H9 (cell line): Measurements from ENCODE around the gene NUDT14. TPM values are rescaled to one million over a fixed set of nuclear protein-coding genes. Genes with fewer than 3 reads are reported as not detected.
A peak's percentile ranks its signal among the peaks of the same experiment; 100 is the strongest.

Source experiments
- DNase-seq: peaks from one replicate; pipeline ENCODE4 v3.0.0-alpha.2; 2017
- H2AFZ ChIP-seq: one replicate; pipeline ENCODE4 v1.6.1; 2013; ENCODE audit warnings: mild to moderate bottlenecking, low read length, control low read depth, moderate library complexity
- H2AK5ac ChIP-seq: 2 replicates; pipeline ENCODE4 v1.6.1; 2013; ENCODE audit warnings: low read length, control low read depth, mixed read lengths; ENCODE audit not compliant: insufficient read length
- H2BK120ac ChIP-seq: one replicate; pipeline ENCODE4 v1.6.1; 2013; ENCODE audit warnings: low read depth, mild to moderate bottlenecking, low read length, control low read depth, inconsistent platforms; ENCODE audit not compliant: poor library complexity, severe bottlenecking
- H2BK12ac ChIP-seq: 2 replicates; pipeline ENCODE4 v1.6.1; 2013; ENCODE audit warnings: low read length, control low read depth, mixed read lengths, low read depth; ENCODE audit not compliant: insufficient read length
- H2BK15ac ChIP-seq: 2 replicates; pipeline ENCODE4 v1.6.1; 2013; ENCODE audit warnings: low read depth, low read length, control low read depth
- H2BK20ac ChIP-seq: one replicate; pipeline ENCODE4 v1.6.1; 2013; ENCODE audit warnings: low read depth, mild to moderate bottlenecking, low read length, control low read depth, inconsistent platforms; ENCODE audit not compliant: poor library complexity, severe bottlenecking
- H2BK5ac ChIP-seq: 2 replicates; pipeline ENCODE4 v1.6.1; 2013; ENCODE audit warnings: low read length, control low read depth, mixed read lengths; ENCODE audit not compliant: insufficient read length
- H3K14ac ChIP-seq: 2 replicates; pipeline ENCODE4 v1.6.1; 2013; ENCODE audit warnings: low read length, control low read depth; ENCODE audit not compliant: insufficient read depth
- H3K18ac ChIP-seq: 2 replicates; pipeline ENCODE4 v1.6.1; 2013; ENCODE audit warnings: low read depth, mild to moderate bottlenecking, mixed read lengths, low read length, control low read depth; ENCODE audit not compliant: insufficient read length
- H3K23ac ChIP-seq: 2 replicates; pipeline ENCODE4 v1.6.1; 2013; ENCODE audit warnings: low read length, control low read depth, mixed read lengths, low read depth; ENCODE audit not compliant: insufficient read length
- H3K23me2 ChIP-seq: 2 replicates; pipeline ENCODE4 v1.6.1; 2013; ENCODE audit warnings: low read depth, mild to moderate bottlenecking, mixed read lengths, low read length, control low read depth; ENCODE audit not compliant: insufficient read length, poor library complexity, severe bottlenecking
- H3K27ac ChIP-seq: 2 replicates; pipeline ENCODE4 v1.5.1; 2013; ENCODE audit warnings: low read length, control low read depth, mixed read lengths, low read depth; ENCODE audit not compliant: insufficient read length
- H3K27me3 ChIP-seq: 2 replicates; pipeline ENCODE4 v1.6.1; 2013; ENCODE audit warnings: low read length, control low read depth, inconsistent platforms; ENCODE audit not compliant: insufficient read depth
- H3K4ac ChIP-seq: 2 replicates; pipeline ENCODE4 v1.6.1; 2013; ENCODE audit warnings: low read depth, mild to moderate bottlenecking, control low read depth, inconsistent platforms, low read length, moderate library complexity
- H3K4me1 ChIP-seq: 2 replicates; pipeline ENCODE4 v1.6.1; 2013; ENCODE audit warnings: low read length, control low read depth, inconsistent platforms; ENCODE audit not compliant: insufficient read depth
- H3K4me2 ChIP-seq: 2 replicates; pipeline ENCODE4 v1.6.1; 2013; ENCODE audit warnings: low read length, control low read depth, mixed read lengths; ENCODE audit not compliant: insufficient read length, insufficient read depth
- H3K56ac ChIP-seq: 2 replicates; pipeline ENCODE4 v1.6.1; 2013; ENCODE audit warnings: low read depth, mild to moderate bottlenecking, mixed read lengths, low read length, control low read depth; ENCODE audit not compliant: insufficient read length
- H3K79me1 ChIP-seq: 2 replicates; pipeline ENCODE4 v1.6.1; 2013; ENCODE audit warnings: low read depth, mild to moderate bottlenecking, moderate library complexity, low read length, control low read depth, inconsistent platforms; ENCODE audit not compliant: insufficient read depth, poor library complexity, severe bottlenecking
- H3K79me2 ChIP-seq: 2 replicates; pipeline ENCODE4 v1.6.1; 2013; ENCODE audit warnings: low read length, control low read depth, inconsistent platforms; ENCODE audit not compliant: insufficient read depth
- H3K9ac ChIP-seq: 2 replicates; pipeline ENCODE4 v1.6.1; 2013; ENCODE audit warnings: low read length, control low read depth, mixed read lengths; ENCODE audit not compliant: insufficient read length; ENCODE audit errors: extremely low read depth
- H3K9me3 ChIP-seq: one replicate; pipeline ENCODE4 v1.6.1; 2013; ENCODE audit warnings: low read depth, low read length, inconsistent platforms; ENCODE audit not compliant: control insufficient read depth
- H3T11ph ChIP-seq: one replicate; pipeline ENCODE4 v1.6.1; 2013; ENCODE audit warnings: mild to moderate bottlenecking, low read length, control low read depth, inconsistent platforms
- H4K20me1 ChIP-seq: one replicate; pipeline ENCODE4 v1.6.1; 2013; ENCODE audit not compliant: control insufficient read depth, insufficient read length, insufficient read depth
- H4K5ac ChIP-seq: 2 replicates; pipeline ENCODE4 v1.6.1; 2013; ENCODE audit warnings: low read depth, mild to moderate bottlenecking, mixed read lengths, low read length, control low read depth; ENCODE audit not compliant: insufficient read length
- H4K8ac ChIP-seq: replicated peaks from 2 replicates; pipeline ENCODE4 v1.6.1; 2013; ENCODE audit warnings: low read length, control low read depth, mixed read lengths, low read depth; ENCODE audit not compliant: insufficient read length
- H4K91ac ChIP-seq: 2 replicates; pipeline ENCODE4 v1.6.1; 2013; ENCODE audit warnings: low read depth, mild to moderate bottlenecking, moderate library complexity, mixed read lengths, low read length, control low read depth; ENCODE audit not compliant: insufficient read length
- H3K27ac Mint-ChIP-seq, 3 experiments: 2 replicates in 2 of 3; 3 replicates in 1 of 3; pipeline ENCODE4 v1.8.0; 2020 to 2021; ENCODE audit warnings: mixed read lengths in 3 of 3, mild to moderate bottlenecking in 1 of 3, moderate library complexity in 1 of 3
- H3K27me3 Mint-ChIP-seq: 2 replicates; pipeline ENCODE4 v1.8.0; 2021; ENCODE audit warnings: low read depth, mild to moderate bottlenecking, moderate library complexity, mixed read lengths
- H3K36me3 Mint-ChIP-seq, 3 experiments: 2 replicates in 2 of 3; 3 replicates in 1 of 3; pipeline ENCODE4 v1.8.0; 2020 to 2021; ENCODE audit warnings: low read depth in 3 of 3, mixed read lengths in 3 of 3; ENCODE audit not compliant: insufficient read depth in 1 of 3
- H3K4me1 Mint-ChIP-seq, 2 experiments: 2 replicates each; pipeline ENCODE4 v1.8.0; 2020; ENCODE audit warnings: mixed read lengths in 2 of 2
- H3K4me3 Mint-ChIP-seq, 2 experiments: 2 replicates in 1 of 2; 3 replicates in 1 of 2; pipeline ENCODE4 v1.8.0; 2020 to 2021; ENCODE audit warnings: mild to moderate bottlenecking in 2 of 2, mixed read lengths in 2 of 2, moderate library complexity in 1 of 2
- H3K9me3 Mint-ChIP-seq, 2 experiments: 2 replicates in 1 of 2; 3 replicates in 1 of 2; pipeline ENCODE4 v1.8.0; 2020; ENCODE audit warnings: mild to moderate bottlenecking in 2 of 2, mixed read lengths in 2 of 2, moderate library complexity in 1 of 2
- WGBS: extraction: QIAGEN DNeasy Blood & Tissue Kit; methylation state at CpG from one replicate; pipeline ENCODE4 v1.1.7; 2013; ENCODE audit warnings: missing lambda C conversion rate, low lambda C conversion rate, mixed read lengths; ENCODE audit not compliant: insufficient read length; ENCODE audit errors: extremely low coverage; 5-methylcytosine and 5-hydroxymethylcytosine counted together
- total RNA-seq: library from RNA; stranded (reverse); gene quantifications from 2 replicates; pipeline ENCODE4 v1.2.1, GENCODE V29; 2021
- TF ChIP-seq, protein P1 (sequence below): fragments of 200-600 bp; sonication (generic); conservative IDR thresholded peaks from 3 replicates; pipeline ENCODE4 v1.8.0; 2021; ENCODE audit warnings: antibody characterized with exemption, mild to moderate bottlenecking

The NUDT14 gene
- total RNA-seq, 1 experiment from 2014 or later = 41.1 TPM

GRCh38 chr14:105207996-105208737 is 27.1 kb upstream of the NUDT14 start:
- no peak overlapping the region for H3T11ph ChIP-seq
- H4K5ac ChIP-seq = no peak overlapping the region
- H3K23me2 ChIP-seq = no peaks in the 10 kb centered on the region
- no peak overlapping the region for H2BK12ac ChIP-seq
- H3K9me3 ChIP-seq = no peaks in the 10 kb centered on the region
- no peak overlapping the region for H3K23ac ChIP-seq
- no peaks in the 10 kb centered on the region for H3K79me1 ChIP-seq
- Mint-ChIP-seq H3K36me3 (no peaks in the 10 kb centered on the region; a peak in 2 of 7 replicates), H3K9me3 (no peaks in the 10 kb centered on the region), H3K4me3 (no peak overlapping the region), H3K4me1 (no peaks in the 10 kb centered on the region; a peak in 2 of 4 replicates), H3K27ac (0 out of 7 replicates have a peak overlapping the region, but pooled peaks of 1 of the 3 experiments have one; percentile 22), H3K27me3 (peaks cover 1% of the 10 kb centered on the region; the same call in 1 of the 2 replicates)
- no peak overlapping the region for H3K56ac ChIP-seq
- TF ChIP-seq, protein P1, sequence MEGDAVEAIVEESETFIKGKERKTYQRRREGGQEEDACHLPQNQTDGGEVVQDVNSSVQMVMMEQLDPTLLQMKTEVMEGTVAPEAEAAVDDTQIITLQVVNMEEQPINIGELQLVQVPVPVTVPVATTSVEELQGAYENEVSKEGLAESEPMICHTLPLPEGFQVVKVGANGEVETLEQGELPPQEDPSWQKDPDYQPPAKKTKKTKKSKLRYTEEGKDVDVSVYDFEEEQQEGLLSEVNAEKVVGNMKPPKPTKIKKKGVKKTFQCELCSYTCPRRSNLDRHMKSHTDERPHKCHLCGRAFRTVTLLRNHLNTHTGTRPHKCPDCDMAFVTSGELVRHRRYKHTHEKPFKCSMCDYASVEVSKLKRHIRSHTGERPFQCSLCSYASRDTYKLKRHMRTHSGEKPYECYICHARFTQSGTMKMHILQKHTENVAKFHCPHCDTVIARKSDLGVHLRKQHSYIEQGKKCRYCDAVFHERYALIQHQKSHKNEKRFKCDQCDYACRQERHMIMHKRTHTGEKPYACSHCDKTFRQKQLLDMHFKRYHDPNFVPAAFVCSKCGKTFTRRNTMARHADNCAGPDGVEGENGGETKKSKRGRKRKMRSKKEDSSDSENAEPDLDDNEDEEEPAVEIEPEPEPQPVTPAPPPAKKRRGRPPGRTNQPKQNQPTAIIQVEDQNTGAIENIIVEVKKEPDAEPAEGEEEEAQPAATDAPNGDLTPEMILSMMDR = no peak
- no peak overlapping the region for H3K4me2 ChIP-seq
- no peak overlapping the region for H2AK5ac ChIP-seq
- no peak overlapping the region for H3K27ac ChIP-seq
- no peak overlapping the region for H4K91ac ChIP-seq
- no peaks in the 10 kb centered on the region for H4K20me1 ChIP-seq
- H3K4ac ChIP-seq = no peak overlapping the region
- H3K18ac ChIP-seq = no peak overlapping the region
- H3K9ac ChIP-seq = no peak overlapping the region
- H2BK20ac ChIP-seq = no peak overlapping the region
- no peak overlapping the region for H2BK15ac ChIP-seq
- no peak overlapping the region for H2AFZ ChIP-seq
- H3K79me2 ChIP-seq = no peaks in the 10 kb centered on the region
- no peaks in the 10 kb centered on the region for H3K27me3 ChIP-seq
- no peak overlapping the region for H2BK120ac ChIP-seq
- H4K8ac ChIP-seq = no peak overlapping the region
- H3K4me1 ChIP-seq = no peaks in the 10 kb centered on the region
- no peak for DNase-seq
- no peak overlapping the region for H2BK5ac ChIP-seq
- WGBS = no CpG with 5 or more reads among the region's 25 CpGs
- H3K14ac ChIP-seq = no peak overlapping the region; the same call in 1 of the 2 replicates
